SK-N-SH (cell line): ENCODE measurements around the gene FGF5. TPM values are rescaled to one million over a fixed set of nuclear protein-coding genes. Genes with fewer than 3 reads are reported as not detected.

ENCODE experiments used
- CTCF ChIA-PET: fragments of 300-600, 350-600 bp; formaldehyde crosslinking; extraction: SDS; loops from one replicate; lab custom pipeline; 2021; lab: Yijun Ruan, JAX
- POLR2A ChIA-PET: fragments of 350-600 bp; sonication (Branson Sonifier 250); formaldehyde crosslinking; extraction: SDS; loops from one replicate; lab custom pipeline; 2020; ENCODE audit warnings: antibody characterized with exemption, inconsistent platforms; lab: Yijun Ruan, JAX
- DNase-seq: peaks from one replicate; pipeline ENCODE4 v3.0.0; 2012
- H2AFZ ChIP-seq: fragments of 200-600 bp; sonication (generic); 2 replicates; pipeline ENCODE4 v1.8.1; 2016; ENCODE audit warnings: antibody characterized with exemption, mild to moderate bottlenecking, low read depth
- H3F3A ChIP-seq: fragments of 200-600 bp; sonication (generic); replicated peaks from 2 replicates; pipeline ENCODE3; 2016; ENCODE audit warnings: antibody characterized with exemption, mild to moderate bottlenecking; ENCODE audit not compliant: insufficient read depth
- H3K27ac ChIP-seq, 2 experiments: fragments of 200-500 bp in 1 of 2; fragments of 200-600 bp in 1 of 2; sonication (Bioruptor generic) in 1 of 2; sonication (generic), shearing (Covaris generic) in 1 of 2; 2 replicates each; pipeline versions ENCODE4 v1.5.1 to v1.6.1; 2014 to 2016; ENCODE audit warnings: low read depth in 2 of 2, inconsistent platforms in 1 of 2, low read length in 1 of 2, mild to moderate bottlenecking in 1 of 2, mixed read lengths in 1 of 2
- H3K27me3 ChIP-seq: fragments of 200-600 bp; sonication (generic), shearing (Covaris generic); 2 replicates; pipeline ENCODE4 v1.6.1; 2016; ENCODE audit warnings: mixed run types; ENCODE audit not compliant: insufficient read depth
- H3K36me3 ChIP-seq, 2 experiments: fragments of 200-500 bp in 1 of 2; fragments of 200-600 bp in 1 of 2; sonication (Bioruptor generic) in 1 of 2; sonication (generic) in 1 of 2; replicated peaks in 1 of 2; 2 replicates each; pipeline versions ENCODE3 to v1.5.1; 2014 to 2016; ENCODE audit warnings: low read length in 1 of 2, mild to moderate bottlenecking in 1 of 2; ENCODE audit not compliant: insufficient read depth in 2 of 2, control insufficient read depth in 1 of 2
- H3K4me1 ChIP-seq, 2 experiments: fragments of 200-500 bp in 1 of 2; fragments of 200-600 bp in 1 of 2; sonication (Bioruptor generic) in 1 of 2; sonication (generic), shearing (Covaris generic) in 1 of 2; 2 replicates each; pipeline versions ENCODE4 v1.5.1 to v1.6.1; 2014 to 2016; ENCODE audit warnings: low read depth in 1 of 2, low read length in 1 of 2, mixed run types in 1 of 2; ENCODE audit not compliant: insufficient read depth in 2 of 2, control insufficient read depth in 1 of 2
- H3K4me2 ChIP-seq: fragments of 200-600 bp; sonication (generic), shearing (Covaris generic); 2 replicates; pipeline ENCODE4 v1.6.1; 2017; ENCODE audit warnings: mixed run types
- H3K4me3 ChIP-seq, 2 experiments: fragments of 200-500 bp in 1 of 2; fragments of 200-600 bp in 1 of 2; sonication (Bioruptor generic) in 1 of 2; sonication (generic), shearing (Covaris generic) in 1 of 2; 2 replicates each; pipeline versions ENCODE4 v1.5.1 to v1.8.1; 2014 to 2016; ENCODE audit warnings: low read depth in 2 of 2, inconsistent platforms in 1 of 2, low read length in 1 of 2, mild to moderate bottlenecking in 1 of 2, mixed read lengths in 1 of 2, moderate library complexity in 1 of 2
- H3K79me2 ChIP-seq: fragments of 200-600 bp; sonication (generic); 2 replicates; pipeline ENCODE4 v1.8.1; 2017; ENCODE audit warnings: mild to moderate bottlenecking; ENCODE audit not compliant: insufficient read depth
- H3K9ac ChIP-seq: fragments of 200-600 bp; sonication (generic); 2 replicates; pipeline ENCODE4 v1.6.1; 2017; ENCODE audit warnings: mixed run types
- H3K9me2 ChIP-seq: fragments of 200-600 bp; sonication (generic); 2 replicates; pipeline ENCODE4 v1.6.1; 2017; ENCODE audit warnings: mixed run types
- H3K9me3 ChIP-seq: fragments of 200-600 bp; sonication (generic); 2 replicates; pipeline ENCODE4 v1.6.1; 2017; ENCODE audit warnings: mixed run types, mild to moderate bottlenecking, moderate library complexity
- H4K20me1 ChIP-seq: fragments of 200-600 bp; sonication (generic); 2 replicates; pipeline ENCODE4 v1.6.1; 2017; ENCODE audit warnings: mild to moderate bottlenecking, mixed run types; ENCODE audit not compliant: insufficient read depth
- CHD2 ChIP-seq: fragments of 150-350 bp; IDR thresholded peaks from 2 replicates; pipeline ENCODE4 v1.6.1; 2018; ENCODE audit warnings: low read length; ENCODE audit not compliant: partially characterized antibody
- ELF1 ChIP-seq: IDR thresholded peaks from 2 replicates; pipeline ENCODE4 v1.4.0; 2012
- EZH2phosphoT487 ChIP-seq: fragments of 200-600 bp; sonication (generic); IDR thresholded peaks from 2 replicates; pipeline ENCODE4 v1.6.1; 2017; ENCODE audit warnings: low read depth, mixed run types, mild to moderate bottlenecking, antibody characterized with exemption, moderate library complexity, borderline replicate concordance
- FOXM1 ChIP-seq: IDR thresholded peaks from 2 replicates; pipeline ENCODE4 v1.4.0; 2012; ENCODE audit warnings: low read depth, mild to moderate bottlenecking
- GABPA ChIP-seq: IDR thresholded peaks from 2 replicates; pipeline ENCODE4 v1.4.0; 2012; ENCODE audit warnings: low read depth, mild to moderate bottlenecking
- GATA2 ChIP-seq: sonication (generic); formaldehyde crosslinking; IDR thresholded peaks from 2 replicates; pipeline ENCODE4 v1.5.0; 2020; ENCODE audit warnings: mild to moderate bottlenecking, missing genetic modification reagents
- JUND ChIP-seq: IDR thresholded peaks from 2 replicates; pipeline ENCODE4 v1.4.0; 2012
- MEF2A ChIP-seq: IDR thresholded peaks from 2 replicates; pipeline ENCODE4 v1.4.0; 2012; ENCODE audit warnings: low read depth, borderline replicate concordance
- POLR2AphosphoS5 ChIP-seq: IDR thresholded peaks from 2 replicates; pipeline ENCODE4 v1.6.1; 2012; ENCODE audit warnings: low read depth, low read length
- RCOR1 ChIP-seq: fragments of 150-350 bp; IDR thresholded peaks from 2 replicates; pipeline ENCODE4 v1.6.1; 2017; ENCODE audit warnings: antibody characterized with exemption, low read length
- REST ChIP-seq: IDR thresholded peaks from 2 replicates; pipeline ENCODE4 v1.6.1; 2012; ENCODE audit warnings: mild to moderate bottlenecking, low read depth, low read length, moderate library complexity
- RFX5 ChIP-seq: IDR thresholded peaks from 2 replicates; pipeline ENCODE4 v1.6.1; 2012; ENCODE audit warnings: mild to moderate bottlenecking, improper control_type of control experiment, low read length
- RXRA ChIP-seq: IDR thresholded peaks from 2 replicates; pipeline ENCODE4 v1.4.0; 2012; ENCODE audit warnings: low read depth, mild to moderate bottlenecking, borderline replicate concordance
- SIN3A ChIP-seq: IDR thresholded peaks from 2 replicates; pipeline ENCODE4 v1.6.1; 2012; ENCODE audit warnings: low read depth, mild to moderate bottlenecking, low read length, moderate library complexity, borderline replicate concordance
- TCF12 ChIP-seq: IDR thresholded peaks from 2 replicates; pipeline ENCODE4 v1.4.0; 2012
- TEAD4 ChIP-seq: IDR thresholded peaks from 2 replicates; pipeline ENCODE4 v1.4.0; 2012; ENCODE audit warnings: mild to moderate bottlenecking, borderline replicate concordance; ENCODE audit not compliant: insufficient read depth
- YY1 ChIP-seq: IDR thresholded peaks from 2 replicates; pipeline ENCODE4 v1.4.0; 2012; ENCODE audit warnings: low read depth, mild to moderate bottlenecking
- WGBS: methylation state at CpG from one replicate; pipeline ENCODE4 v1.1.6; 2017; ENCODE audit warnings: low lambda C conversion rate; 5-methylcytosine and 5-hydroxymethylcytosine counted together
- polyA plus RNA-seq, 3 experiments: library from polyadenylated mRNA; depleted of rRNA; stranded (reverse); fragments of >200 nt; gene quantifications; 2 replicates each; pipeline ENCODE4 v1.2.3, GENCODE V29; 2012
- TF ChIP-seq, protein P1 (sequence below): IDR thresholded peaks from 2 replicates; pipeline ENCODE4 v1.4.0; 2012; ENCODE audit warnings: low read depth, borderline replicate concordance
- TF ChIP-seq, protein P2 (sequence below): fragments of 200-600 bp; sonication (generic); IDR thresholded peaks from 2 replicates; pipeline ENCODE4 v1.6.1; 2017; ENCODE audit warnings: antibody characterized with exemption, mild to moderate bottlenecking, moderate library complexity
- TF ChIP-seq, protein P3 (sequence below): fragments of 150-350 bp; IDR thresholded peaks from 2 replicates; pipeline ENCODE4 v1.6.1; 2017; ENCODE audit warnings: antibody characterized with exemption, low read length, low read depth, borderline replicate concordance
- TF ChIP-seq, protein P4 (sequence below): IDR thresholded peaks from 2 replicates; pipeline ENCODE4; 2012

Gene FGF5
- polyA plus RNA-seq, 1 of the 3 experiments (the other 2 are of a cell fraction): 17.7 TPM

- POLR2A ChIA-PET: no interaction called here
Measured at GRCh38 chr4:80279751-80280150, 13.3 kb downstream of the FGF5 start.

GRCh38 chr4:80286451-80286850, 20.0 kb downstream of the FGF5 start:
- DNase-seq: no peak
- TF ChIP-seq FOXM1 (no peak), RFX5 (no peak), SIN3A (no peak), RXRA (no peak), MEF2A (no peak), RCOR1 (no peak), REST (no peak), CHD2 (no peak), EZH2phosphoT487 (no peak), ELF1 (no peak), YY1 (no peak), TEAD4 (no peak)
- TF ChIP-seq, protein P1, sequence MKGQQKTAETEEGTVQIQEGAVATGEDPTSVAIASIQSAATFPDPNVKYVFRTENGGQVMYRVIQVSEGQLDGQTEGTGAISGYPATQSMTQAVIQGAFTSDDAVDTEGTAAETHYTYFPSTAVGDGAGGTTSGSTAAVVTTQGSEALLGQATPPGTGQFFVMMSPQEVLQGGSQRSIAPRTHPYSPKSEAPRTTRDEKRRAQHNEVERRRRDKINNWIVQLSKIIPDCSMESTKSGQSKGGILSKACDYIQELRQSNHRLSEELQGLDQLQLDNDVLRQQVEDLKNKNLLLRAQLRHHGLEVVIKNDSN: no peak
- TF ChIP-seq, protein P2, sequence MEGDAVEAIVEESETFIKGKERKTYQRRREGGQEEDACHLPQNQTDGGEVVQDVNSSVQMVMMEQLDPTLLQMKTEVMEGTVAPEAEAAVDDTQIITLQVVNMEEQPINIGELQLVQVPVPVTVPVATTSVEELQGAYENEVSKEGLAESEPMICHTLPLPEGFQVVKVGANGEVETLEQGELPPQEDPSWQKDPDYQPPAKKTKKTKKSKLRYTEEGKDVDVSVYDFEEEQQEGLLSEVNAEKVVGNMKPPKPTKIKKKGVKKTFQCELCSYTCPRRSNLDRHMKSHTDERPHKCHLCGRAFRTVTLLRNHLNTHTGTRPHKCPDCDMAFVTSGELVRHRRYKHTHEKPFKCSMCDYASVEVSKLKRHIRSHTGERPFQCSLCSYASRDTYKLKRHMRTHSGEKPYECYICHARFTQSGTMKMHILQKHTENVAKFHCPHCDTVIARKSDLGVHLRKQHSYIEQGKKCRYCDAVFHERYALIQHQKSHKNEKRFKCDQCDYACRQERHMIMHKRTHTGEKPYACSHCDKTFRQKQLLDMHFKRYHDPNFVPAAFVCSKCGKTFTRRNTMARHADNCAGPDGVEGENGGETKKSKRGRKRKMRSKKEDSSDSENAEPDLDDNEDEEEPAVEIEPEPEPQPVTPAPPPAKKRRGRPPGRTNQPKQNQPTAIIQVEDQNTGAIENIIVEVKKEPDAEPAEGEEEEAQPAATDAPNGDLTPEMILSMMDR: no peak
- TF ChIP-seq, protein P3, sequence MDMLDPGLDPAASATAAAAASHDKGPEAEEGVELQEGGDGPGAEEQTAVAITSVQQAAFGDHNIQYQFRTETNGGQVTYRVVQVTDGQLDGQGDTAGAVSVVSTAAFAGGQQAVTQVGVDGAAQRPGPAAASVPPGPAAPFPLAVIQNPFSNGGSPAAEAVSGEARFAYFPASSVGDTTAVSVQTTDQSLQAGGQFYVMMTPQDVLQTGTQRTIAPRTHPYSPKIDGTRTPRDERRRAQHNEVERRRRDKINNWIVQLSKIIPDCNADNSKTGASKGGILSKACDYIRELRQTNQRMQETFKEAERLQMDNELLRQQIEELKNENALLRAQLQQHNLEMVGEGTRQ: no peak
- TF ChIP-seq, protein P4, sequence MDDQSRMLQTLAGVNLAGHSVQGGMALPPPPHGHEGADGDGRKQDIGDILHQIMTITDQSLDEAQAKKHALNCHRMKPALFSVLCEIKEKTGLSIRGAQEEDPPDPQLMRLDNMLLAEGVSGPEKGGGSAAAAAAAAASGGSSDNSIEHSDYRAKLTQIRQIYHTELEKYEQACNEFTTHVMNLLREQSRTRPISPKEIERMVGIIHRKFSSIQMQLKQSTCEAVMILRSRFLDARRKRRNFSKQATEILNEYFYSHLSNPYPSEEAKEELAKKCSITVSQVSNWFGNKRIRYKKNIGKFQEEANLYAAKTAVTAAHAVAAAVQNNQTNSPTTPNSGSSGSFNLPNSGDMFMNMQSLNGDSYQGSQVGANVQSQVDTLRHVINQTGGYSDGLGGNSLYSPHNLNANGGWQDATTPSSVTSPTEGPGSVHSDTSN: no peak

More at GRCh38 chr4:80279751-80280150, 13.3 kb downstream of the FGF5 start:
- H3K27ac ChIP-seq: peak overlapping the region; percentile 5 to 41; a peak in 3 of 4 replicates
- H2AFZ ChIP-seq: no peak overlapping the region
- CTCF ChIA-PET: interaction anchor here (1.1 to 1.6 kb wide), 2 partner anchors 14 to 22 kb away, joined by 3 to 8 read pairs; partner anchors contain the start of gene FGF5
- 0 out of 4 replicates have a peak overlapping the region, but pooled peaks of 1 of the 2 experiments have one; percentile 7 for H3K4me3 ChIP-seq
- peaks cover 61% of the 10 kb centered on the region for H4K20me1 ChIP-seq
- H3K4me1 ChIP-seq: peaks cover 8% of the 10 kb centered on the region in 2 experiments; a peak in 2 of 4 replicates
- no peak for DNase-seq
- TF ChIP-seq FOXM1 (no peak), JUND (0 out of 2 replicates have a peak, but pooled peaks have one; percentile 2), MEF2A (no peak), CHD2 (no peak), GABPA (no peak), SIN3A (no peak), POLR2AphosphoS5 (peak; percentile 23; the same call in 1 of the 2 replicates), GATA2 (CRISPR knock-in tag) (no peak), TCF12 (0 out of 2 replicates have a peak, but pooled peaks have one; percentile 13)
- TF ChIP-seq, all 33 proteins: peak for 3
- H3K9me2 ChIP-seq: no peaks in the 10 kb centered on the region
- H3K36me3 ChIP-seq: peaks cover 32 to 94% of the 10 kb centered on the region in 2 experiments
- H3F3A ChIP-seq: peaks cover 48% of the 10 kb centered on the region
- H3K9me3 ChIP-seq: no peaks in the 10 kb centered on the region
- peak overlapping the region; percentile 34 for H3K4me2 ChIP-seq
- H3K79me2 ChIP-seq: peaks cover 100% of the 10 kb centered on the region
- 100% methylated on average over 1 of the region's 1 CpG for WGBS
- no peaks in the 10 kb centered on the region for H3K27me3 ChIP-seq
- H3K9ac ChIP-seq: no peak overlapping the region; the same call in 1 of the 2 replicates

More at GRCh38 chr4:80286451-80286850, 20.0 kb downstream of the FGF5 start:
- H3K27me3 ChIP-seq: no peaks in the 10 kb centered on the region
- ChIA-PET CTCF (interaction anchor here (1.0 kb wide), 1 partner anchor 27 kb away, joined by 3 read pairs; no protein-coding TSS in a partner anchor), POLR2A (no interaction called here)
- no peak overlapping the region for H3K4me2 ChIP-seq
- H3K9ac ChIP-seq: no peak overlapping the region
- peaks cover 41 to 88% of the 10 kb centered on the region in 2 experiments for H3K36me3 ChIP-seq
- peak overlapping the region in 1 of 2 experiments; percentile 24; a peak in 1 of 4 replicates for H3K27ac ChIP-seq
- H3F3A ChIP-seq: peaks cover 56% of the 10 kb centered on the region
- WGBS: 77% methylated on average over 7 of the region's 7 CpGs
- H2AFZ ChIP-seq: no peak overlapping the region
- no peaks in the 10 kb centered on the region; a peak in 1 of 4 replicates for H3K4me1 ChIP-seq
- no peaks in the 10 kb centered on the region for H3K9me3 ChIP-seq
- peaks cover 100% of the 10 kb centered on the region for H3K79me2 ChIP-seq
- H3K9me2 ChIP-seq: no peaks in the 10 kb centered on the region
- no peak overlapping the region for H3K4me3 ChIP-seq
- peaks cover 36% of the 10 kb centered on the region for H4K20me1 ChIP-seq
